Body of pancreas (tissue), 4 donors: ENCODE data around the gene SCRT2. TPM values are rescaled to one million over a fixed set of nuclear protein-coding genes. Genes with fewer than 3 reads are reported as not detected.

Source experiments
- ATAC-seq: fragments of 150-250 bp; one replicate; pipeline ENCODE4 v1.9.1; 2016
- DNase-seq, 4 donors: peaks; one replicate each; pipeline ENCODE4 v3.0.0-alpha.2; 2019
- H3K27ac ChIP-seq, 4 donors: fragments of 200-600 bp; sonication (generic); 1 replicate in 3 of 4; 2 replicates in 1 of 4; pipeline versions ENCODE4 v1.5.1 to v1.6.1; 2016 to 2019; ENCODE audit warnings: mild to moderate bottlenecking in 1 of 4, mixed read lengths in 1 of 4, moderate library complexity in 1 of 4
- H3K27me3 ChIP-seq, 2 donors: fragments of 200-600 bp; sonication (generic); one replicate each; pipeline ENCODE4 v1.6.0; 2016; ENCODE audit warnings: mild to moderate bottlenecking in 1 of 2
- H3K36me3 ChIP-seq, 2 donors: fragments of 200-600 bp; sonication (generic); replicated peaks in 1 of 2; 2 replicates each; pipeline ENCODE4 v1.5.1; 2016; ENCODE audit warnings: low read depth in 2 of 2; ENCODE audit not compliant: insufficient read depth in 1 of 2
- H3K4me1 ChIP-seq: fragments of 200-600 bp; sonication (generic); one replicate; pipeline ENCODE4 v1.6.0; 2016
- H3K4me3 ChIP-seq, 2 donors: fragments of 200-600 bp; sonication (generic); 1 replicate in 1 of 2; 2 replicates in 1 of 2; pipeline ENCODE4 v1.5.1; 2016 to 2019
- H3K9me3 ChIP-seq, 3 donors: fragments of 200-600 bp; sonication (generic); 1 replicate in 2 of 3; 2 replicates in 1 of 3; pipeline ENCODE4 v1.5.1; 2016
- POLR2A ChIP-seq, 3 donors: fragments of 450-650 bp; IDR thresholded peaks; one replicate each; pipeline ENCODE4 v1.6.1; 2016; ENCODE audit warnings: antibody characterized with exemption in 3 of 3, mild to moderate bottlenecking in 2 of 3
- WGBS, 2 donors: methylation state at CpG; one replicate each; pipeline ENCODE4 v1.1.5; 2017; 5-methylcytosine and 5-hydroxymethylcytosine counted together
- intact Hi-C: fragments of 100-400 bp; cut with DNase I; formaldehyde crosslinking; loops from one replicate; pipeline ENCODE4 v1.15.1; 2023
- total RNA-seq, 2 donors: library from RNA; depleted of rRNA; stranded (reverse); fragments of >200 nt; gene quantifications; one replicate each; pipeline ENCODE4 v1.1.0, GENCODE V29; 2016
- TF ChIP-seq, protein P1 (sequence below), 7 experiments: fragments of 450-650 bp in 4 of 7; fragments of 200-600 bp in 3 of 7; sonication (generic) in 3 of 7; IDR thresholded peaks; one replicate each; pipeline ENCODE4 v1.5.1; 2016 to 2019; ENCODE audit warnings: antibody characterized with exemption in 7 of 7

SCRT2 gene
- total RNA-seq, 2 donors from 2014 or later: under 0.01 TPM; not detected in 1

DNA sequence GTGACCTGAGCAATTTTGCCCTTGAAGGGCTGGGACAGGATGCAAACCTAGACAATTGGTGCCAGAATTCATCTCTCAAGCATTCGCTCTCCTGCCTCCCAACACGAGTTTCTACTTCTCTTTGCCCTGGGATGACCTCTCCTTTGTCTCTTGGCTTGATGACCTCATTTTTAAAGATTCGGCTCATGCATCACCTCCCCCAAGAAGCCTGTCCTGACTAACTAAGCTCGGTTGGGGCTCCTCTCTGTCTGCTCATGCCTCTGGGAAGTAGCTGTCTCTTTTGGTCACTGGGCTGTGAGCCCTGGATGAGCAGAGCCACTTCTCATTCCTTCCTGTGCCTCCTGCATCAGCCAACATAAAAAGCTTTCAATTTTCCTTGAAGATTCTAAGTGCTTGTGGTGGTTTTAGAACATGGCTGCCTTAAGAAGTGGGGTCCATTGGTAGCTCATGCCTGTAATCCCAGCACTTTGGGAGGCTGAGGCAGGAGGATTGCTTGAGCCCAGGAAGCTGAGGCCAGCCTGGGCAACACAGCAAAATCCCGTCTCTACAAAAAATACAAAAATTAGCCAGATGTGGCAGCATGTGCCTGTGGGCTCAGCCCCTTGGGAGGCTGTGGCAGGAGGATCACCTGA is 54.4 kb downstream of the SCRT2 start:
- intact Hi-C loops: no loop called here
- 40 to 54% methylated on average over 5 of the region's 5 CpGs for WGBS, 2 donors
- peaks cover 0 to 13% (median 0%) of the 10 kb centered on the region in 3 donors for H3K9me3 ChIP-seq
- no peaks in the 10 kb centered on the region for H3K4me1 ChIP-seq
- no peaks in the 10 kb centered on the region for H3K27me3 ChIP-seq
- ATAC-seq: no peak
- H3K4me3 ChIP-seq: no peak overlapping the region
- no peak overlapping the region for H3K27ac ChIP-seq
- no peaks in the 10 kb centered on the region for H3K36me3 ChIP-seq
- DNase-seq: no peak
- TF ChIP-seq, protein P1, sequence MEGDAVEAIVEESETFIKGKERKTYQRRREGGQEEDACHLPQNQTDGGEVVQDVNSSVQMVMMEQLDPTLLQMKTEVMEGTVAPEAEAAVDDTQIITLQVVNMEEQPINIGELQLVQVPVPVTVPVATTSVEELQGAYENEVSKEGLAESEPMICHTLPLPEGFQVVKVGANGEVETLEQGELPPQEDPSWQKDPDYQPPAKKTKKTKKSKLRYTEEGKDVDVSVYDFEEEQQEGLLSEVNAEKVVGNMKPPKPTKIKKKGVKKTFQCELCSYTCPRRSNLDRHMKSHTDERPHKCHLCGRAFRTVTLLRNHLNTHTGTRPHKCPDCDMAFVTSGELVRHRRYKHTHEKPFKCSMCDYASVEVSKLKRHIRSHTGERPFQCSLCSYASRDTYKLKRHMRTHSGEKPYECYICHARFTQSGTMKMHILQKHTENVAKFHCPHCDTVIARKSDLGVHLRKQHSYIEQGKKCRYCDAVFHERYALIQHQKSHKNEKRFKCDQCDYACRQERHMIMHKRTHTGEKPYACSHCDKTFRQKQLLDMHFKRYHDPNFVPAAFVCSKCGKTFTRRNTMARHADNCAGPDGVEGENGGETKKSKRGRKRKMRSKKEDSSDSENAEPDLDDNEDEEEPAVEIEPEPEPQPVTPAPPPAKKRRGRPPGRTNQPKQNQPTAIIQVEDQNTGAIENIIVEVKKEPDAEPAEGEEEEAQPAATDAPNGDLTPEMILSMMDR (IDR thresholded peaks at IDR 0.05): no peak
- TF ChIP-seq POLR2A (IDR thresholded peaks at IDR 0.05): no peak

GRCh38 chr20:620246-620645 is 55.4 kb downstream of the SCRT2 start:
- Histone ChIP-seq H3K4me1 (no peaks in the 10 kb centered on the region), H3K27me3 (no peaks in the 10 kb centered on the region), H3K9me3 (peaks cover 0 to 8% (median 0%) of the 10 kb centered on the region in 3 donors), H3K36me3 (no peaks in the 10 kb centered on the region), H3K4me3 (no peak overlapping the region), H3K27ac (no peak overlapping the region)
- intact Hi-C loops: no loop called here
- WGBS, 2 donors: 34 to 37% methylated on average over 7 of the region's 7 CpGs
- no peak for TF ChIP-seq POLR2A (IDR thresholded peaks at IDR 0.05)
- TF ChIP-seq, protein P1 (IDR thresholded peaks at IDR 0.05): no peak
- ATAC-seq: no peak
- DNase-seq: no peak

GRCh38 chr20:618980-619379 is 56.6 kb downstream of the SCRT2 start:
- no peak for ATAC-seq
- Histone ChIP-seq H3K4me3 (no peak overlapping the region), H3K27ac (no peak overlapping the region), H3K36me3 (no peaks in the 10 kb centered on the region), H3K27me3 (no peaks in the 10 kb centered on the region), H3K4me1 (no peaks in the 10 kb centered on the region), H3K9me3 (peaks cover 0 to 8% (median 0%) of the 10 kb centered on the region in 3 donors)
- TF ChIP-seq, protein P1 (IDR thresholded peaks at IDR 0.05): no peak
- no peak for TF ChIP-seq POLR2A (IDR thresholded peaks at IDR 0.05)
- 50 to 53% methylated on average over 5 of the region's 5 CpGs for WGBS, 2 donors
- DNase-seq: no peak
- intact Hi-C loops: no loop called here

GRCh38 chr20:617934-618690 is 57.5 kb downstream of the SCRT2 start:
- intact Hi-C loops: no loop called here
- Histone ChIP-seq H3K4me1 (no peaks in the 10 kb centered on the region), H3K36me3 (no peaks in the 10 kb centered on the region), H3K27ac (no peak overlapping the region), H3K4me3 (no peak overlapping the region), H3K27me3 (no peaks in the 10 kb centered on the region), H3K9me3 (peaks cover 0 to 8% (median 0%) of the 10 kb centered on the region in 3 donors)
- WGBS, 2 donors: 44 to 62% methylated on average over 4 of the region's 4 CpGs
- ATAC-seq: no peak
- TF ChIP-seq POLR2A (IDR thresholded peaks at IDR 0.05): no peak
- TF ChIP-seq, protein P1 (IDR thresholded peaks at IDR 0.05): no peak
- DNase-seq: no peak
